ENCODE data around the gene RNF13.
"Not testable (repeated sequence)": the region's sequence is repeated elsewhere in the genome, so short reads cannot be mapped to it uniquely, and the experiment has no call there.

RNF13 gene

GRCh38 chr3:149867563-149867962 is 54.5 kb downstream of the RNF13 start:
- no peak overlapping the region for H3K4me3 ChIP-seq (ENCODE audit: low read length)

GRCh38 chr3:149871855-149872254 is 58.8 kb downstream of the RNF13 start:
- no peak for DNase-seq (ENCODE audit: low read depth)
- no peak overlapping the region for H3K4me3 ChIP-seq (ENCODE audit: low read length)
- no peak for TF ChIP-seq CTCF (IDR thresholded peaks at IDR 0.05; ENCODE audit: insufficient read depth, low read depth, low read length, missing control alignments)

More at GRCh38 chr3:149867563-149867962, 54.5 kb downstream of the RNF13 start:
- no peak for DNase-seq (ENCODE audit: low read depth)
- TF ChIP-seq CTCF (IDR thresholded peaks at IDR 0.05; ENCODE audit: insufficient read depth, low read depth, low read length, missing control alignments), result no peak

DNA sequence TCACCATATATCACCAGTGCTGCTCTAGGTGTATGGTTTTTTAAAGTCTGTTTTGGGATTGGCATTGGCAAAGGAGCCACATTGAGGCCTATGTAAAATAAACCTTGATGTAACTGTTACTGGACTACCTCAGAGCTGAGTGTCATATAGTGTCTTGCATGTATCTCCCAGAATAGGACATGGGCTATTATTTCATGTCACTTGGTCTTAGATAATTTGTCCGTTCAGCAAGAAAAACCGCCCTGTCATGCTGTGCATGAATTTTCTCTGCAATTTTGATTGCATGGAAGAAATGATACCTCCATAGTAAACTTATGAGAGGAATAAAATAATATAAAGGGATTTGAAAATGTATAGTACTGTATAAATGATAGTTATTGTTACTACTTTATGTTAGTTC is 59.6 kb downstream of the RNF13 start:
- H3K4me3 ChIP-seq (ENCODE audit: low read length), result no peak overlapping the region
- no peak for DNase-seq (ENCODE audit: low read depth)
- no peak for TF ChIP-seq CTCF (IDR thresholded peaks at IDR 0.05; ENCODE audit: insufficient read depth, low read depth, low read length, missing control alignments)

- TF ChIP-seq CTCF (IDR thresholded peaks at IDR 0.05; ENCODE audit: insufficient read depth, low read depth, low read length, missing control alignments), result no peak
- no peak overlapping the region for H3K4me3 ChIP-seq (ENCODE audit: low read length)
- DNase-seq (ENCODE audit: low read depth), result no peak
Observed at GRCh38 chr3:149877668-149878067, 64.7 kb downstream of the RNF13 start.

GRCh38 chr3:149879872-149880271 is 66.9 kb downstream of the RNF13 start:
- peak; percentile 67 for TF ChIP-seq CTCF (IDR thresholded peaks at IDR 0.05; ENCODE audit: insufficient read depth, low read depth, low read length, missing control alignments)
- DNase-seq (ENCODE audit: low read depth), result peak; percentile 66
- no peak overlapping the region for H3K4me3 ChIP-seq (ENCODE audit: low read length)

GRCh38 chr3:149881879-149882278 is 68.9 kb downstream of the RNF13 start:
- H3K4me3 ChIP-seq (ENCODE audit: low read length), result no peak overlapping the region
- TF ChIP-seq CTCF (IDR thresholded peaks at IDR 0.05; ENCODE audit: insufficient read depth, low read depth, low read length, missing control alignments), result no peak
- no peak for DNase-seq (ENCODE audit: low read depth)

DNA sequence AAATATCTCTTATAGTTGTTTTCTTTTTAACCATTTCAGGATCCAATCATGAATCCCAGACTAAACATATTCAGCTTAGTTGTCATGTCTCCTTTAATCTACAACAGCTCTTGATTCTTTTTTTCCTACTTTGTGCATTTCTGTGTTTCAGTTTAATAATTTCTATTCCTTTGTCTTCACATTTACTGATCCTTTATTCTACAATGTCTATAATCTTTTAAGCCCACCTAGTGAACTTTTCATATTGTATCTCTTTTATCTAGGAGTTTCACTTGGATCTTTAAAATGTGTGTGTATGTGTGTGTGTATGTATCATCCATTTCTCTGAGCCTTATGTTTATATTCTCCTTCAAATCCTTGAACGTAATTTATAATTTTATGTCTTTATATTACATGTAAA is 70.1 kb downstream of the RNF13 start:
- TF ChIP-seq CTCF (IDR thresholded peaks at IDR 0.05; ENCODE audit: insufficient read depth, low read depth, low read length, missing control alignments), result no peak
- no peak for DNase-seq (ENCODE audit: low read depth)
- no peak overlapping the region for H3K4me3 ChIP-seq (ENCODE audit: low read length)

GRCh38 chr3:149883860-149884259 is 70.8 kb downstream of the RNF13 start:
- not testable (repeated sequence) for H3K4me3 ChIP-seq (ENCODE audit: low read length); DNase-seq (ENCODE audit: low read depth)

- not testable (repeated sequence) for DNase-seq (ENCODE audit: low read depth); H3K4me3 ChIP-seq (ENCODE audit: low read length)
Observed at GRCh38 chr3:149884848-149885247, 71.8 kb downstream of the RNF13 start.

All from epithelial cell of esophagus (primary cell).